Coronary artery (tissue), 2 donors: ENCODE data around the gene FBXL4.

ENCODE experiments used
- DNase-seq: peaks from one replicate; pipeline ENCODE4 v3.0.0-alpha.2; 2017; ENCODE audit warnings: low spot score
- H3K27ac ChIP-seq, 2 donors: fragments of 200-600 bp; sonication (generic); one replicate each; pipeline ENCODE4 v1.5.1; 2016 to 2019
- H3K4me3 ChIP-seq: fragments of 200-600 bp; sonication (generic); 2 replicates; pipeline ENCODE4 v1.5.1; 2016; ENCODE audit warnings: mild to moderate bottlenecking, moderate library complexity
- TF ChIP-seq, protein P1 (sequence below): fragments of 200-600 bp; sonication (generic); IDR thresholded peaks from one replicate; pipeline ENCODE4 v1.5.1; 2019; ENCODE audit warnings: antibody characterized with exemption

Gene FBXL4

DNA sequence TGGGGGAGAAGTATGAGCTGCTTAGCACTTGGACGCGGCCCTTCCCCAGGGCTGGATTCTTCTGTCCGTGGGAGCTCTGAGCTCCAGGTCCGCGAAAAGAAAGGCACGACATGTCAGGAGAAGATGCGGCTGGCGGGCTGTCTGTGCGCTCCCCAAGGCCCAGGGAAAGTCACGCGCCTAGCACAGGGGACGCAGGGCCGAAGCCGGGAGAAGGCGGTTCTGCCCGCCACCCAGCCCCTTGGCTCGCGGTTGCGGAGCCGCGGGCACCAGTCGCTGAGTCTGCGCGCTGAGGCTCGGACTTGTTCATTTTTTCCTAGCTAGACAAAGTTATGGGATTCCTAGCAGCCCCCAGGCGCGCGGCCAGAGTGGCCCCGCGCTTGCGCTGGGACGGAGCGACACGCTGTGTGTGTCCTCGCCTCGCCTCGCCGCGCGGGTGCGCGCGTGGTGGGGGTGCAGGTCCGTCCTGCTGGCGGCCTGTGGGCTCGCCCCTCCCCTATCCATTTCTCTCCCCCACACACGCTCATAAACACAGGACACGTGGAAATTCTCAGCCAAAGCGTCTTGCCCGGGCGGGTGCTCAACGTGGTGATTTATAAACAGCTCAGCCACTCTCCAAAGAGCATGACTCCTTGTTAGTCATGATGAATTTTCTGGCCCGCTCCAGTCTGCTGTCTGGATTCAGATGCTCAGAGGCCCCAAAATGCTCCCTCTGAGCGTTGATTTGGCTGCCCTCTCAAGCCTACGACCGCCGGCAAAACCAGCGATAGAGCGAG is 115.3 kb downstream of the FBXL4 start:
- TF ChIP-seq, protein P1, sequence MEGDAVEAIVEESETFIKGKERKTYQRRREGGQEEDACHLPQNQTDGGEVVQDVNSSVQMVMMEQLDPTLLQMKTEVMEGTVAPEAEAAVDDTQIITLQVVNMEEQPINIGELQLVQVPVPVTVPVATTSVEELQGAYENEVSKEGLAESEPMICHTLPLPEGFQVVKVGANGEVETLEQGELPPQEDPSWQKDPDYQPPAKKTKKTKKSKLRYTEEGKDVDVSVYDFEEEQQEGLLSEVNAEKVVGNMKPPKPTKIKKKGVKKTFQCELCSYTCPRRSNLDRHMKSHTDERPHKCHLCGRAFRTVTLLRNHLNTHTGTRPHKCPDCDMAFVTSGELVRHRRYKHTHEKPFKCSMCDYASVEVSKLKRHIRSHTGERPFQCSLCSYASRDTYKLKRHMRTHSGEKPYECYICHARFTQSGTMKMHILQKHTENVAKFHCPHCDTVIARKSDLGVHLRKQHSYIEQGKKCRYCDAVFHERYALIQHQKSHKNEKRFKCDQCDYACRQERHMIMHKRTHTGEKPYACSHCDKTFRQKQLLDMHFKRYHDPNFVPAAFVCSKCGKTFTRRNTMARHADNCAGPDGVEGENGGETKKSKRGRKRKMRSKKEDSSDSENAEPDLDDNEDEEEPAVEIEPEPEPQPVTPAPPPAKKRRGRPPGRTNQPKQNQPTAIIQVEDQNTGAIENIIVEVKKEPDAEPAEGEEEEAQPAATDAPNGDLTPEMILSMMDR: no peak
- Histone ChIP-seq H3K4me3 (peak overlapping the region; percentile 76), H3K27ac (no peak overlapping the region)
- no peak for DNase-seq

DNA sequence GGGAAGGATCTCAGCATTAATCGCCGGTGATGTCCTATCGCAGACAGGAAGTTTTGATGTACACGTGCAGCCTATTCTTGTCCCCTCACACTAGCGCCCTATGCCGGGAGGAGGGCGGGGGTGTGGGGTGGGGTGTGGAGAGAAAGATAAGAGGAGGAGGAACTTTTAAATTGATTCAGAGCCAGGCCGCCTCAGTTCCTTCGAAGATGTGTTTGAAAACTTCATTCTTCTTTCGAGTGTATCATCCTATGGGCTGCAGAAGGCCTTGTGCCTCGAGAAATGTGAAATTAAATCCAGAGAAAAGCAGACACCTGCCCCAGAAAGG is 115.8 kb downstream of the FBXL4 start:
- TF ChIP-seq, protein P1: no peak

DNA sequence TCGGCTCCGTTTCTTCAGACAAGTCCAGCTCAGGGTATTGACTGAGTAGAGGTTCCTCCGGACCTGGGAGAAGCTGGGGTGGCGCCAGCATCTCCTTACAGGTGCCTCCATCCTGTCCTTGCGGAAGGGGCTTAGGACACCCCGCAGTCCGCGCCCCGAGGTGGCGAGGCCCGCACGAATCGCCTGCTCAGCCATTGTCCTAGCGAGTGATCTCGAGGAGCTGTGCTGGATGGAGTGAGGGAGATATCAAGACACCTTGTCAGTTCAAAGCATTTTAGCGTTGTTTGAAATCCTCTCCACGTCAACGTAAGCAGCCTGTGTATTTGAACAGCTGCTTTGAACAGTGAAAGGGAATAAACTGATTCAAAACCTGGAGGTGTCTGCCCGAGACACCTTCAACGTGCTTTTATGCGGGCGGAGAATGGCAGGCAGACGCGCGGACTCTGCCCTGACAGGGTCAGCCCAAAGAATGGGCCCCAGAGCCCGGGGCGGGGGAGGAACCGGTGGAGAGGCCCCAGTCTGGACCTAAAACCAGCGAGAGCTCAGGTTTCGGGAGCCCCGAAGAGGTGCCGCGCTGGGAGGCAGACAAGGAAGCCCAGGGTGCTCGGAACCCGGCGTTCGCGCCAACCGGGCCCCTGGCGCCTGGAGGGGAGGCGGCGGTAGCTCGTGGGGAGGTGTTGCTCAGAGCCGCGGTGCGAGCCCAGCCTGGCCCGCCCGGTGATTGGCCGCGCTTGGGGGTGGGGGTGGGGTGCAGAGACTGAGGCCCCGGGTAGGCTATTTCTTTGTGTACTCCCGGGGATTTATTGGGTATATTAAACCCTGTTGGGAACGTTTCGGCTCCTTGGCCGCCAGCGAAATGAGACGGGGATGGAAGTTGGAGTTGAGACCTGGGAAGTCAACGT is 116.4 kb downstream of the FBXL4 start:
- peak overlapping the region; percentile 76 for H3K4me3 ChIP-seq
- TF ChIP-seq, protein P1: no peak
- no peak overlapping the region for H3K27ac ChIP-seq
- DNase-seq: no peak

More for the DNA sequence above, 115.8 kb downstream of the FBXL4 start:
- no peak for DNase-seq
- peak overlapping the region; percentile 76 for H3K4me3 ChIP-seq
- H3K27ac ChIP-seq: no peak overlapping the region

DNA sequence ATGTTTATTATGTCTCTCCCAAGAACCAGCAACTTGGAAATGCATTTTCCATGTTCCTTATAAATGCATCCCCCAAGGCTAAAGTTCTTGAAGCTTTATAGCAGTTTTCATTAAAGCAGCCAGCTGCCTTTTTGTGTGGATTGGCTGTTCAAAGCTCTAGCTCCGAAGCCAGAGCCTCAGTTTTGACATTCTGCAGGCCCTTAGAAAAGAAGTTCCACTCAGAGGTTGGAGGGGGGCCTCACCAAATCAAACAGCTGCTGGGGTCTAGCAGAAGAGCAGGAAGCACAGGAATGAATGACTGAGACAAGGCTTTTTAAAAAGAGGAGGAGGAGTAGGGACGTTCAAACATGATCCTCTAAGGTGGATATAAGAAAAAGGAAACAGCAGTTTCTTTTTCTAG is 117.6 kb downstream of the FBXL4 start:
- no peak overlapping the region for H3K27ac ChIP-seq
- H3K4me3 ChIP-seq: no peak overlapping the region
- TF ChIP-seq, protein P1: no peak
- DNase-seq: no peak

DNA sequence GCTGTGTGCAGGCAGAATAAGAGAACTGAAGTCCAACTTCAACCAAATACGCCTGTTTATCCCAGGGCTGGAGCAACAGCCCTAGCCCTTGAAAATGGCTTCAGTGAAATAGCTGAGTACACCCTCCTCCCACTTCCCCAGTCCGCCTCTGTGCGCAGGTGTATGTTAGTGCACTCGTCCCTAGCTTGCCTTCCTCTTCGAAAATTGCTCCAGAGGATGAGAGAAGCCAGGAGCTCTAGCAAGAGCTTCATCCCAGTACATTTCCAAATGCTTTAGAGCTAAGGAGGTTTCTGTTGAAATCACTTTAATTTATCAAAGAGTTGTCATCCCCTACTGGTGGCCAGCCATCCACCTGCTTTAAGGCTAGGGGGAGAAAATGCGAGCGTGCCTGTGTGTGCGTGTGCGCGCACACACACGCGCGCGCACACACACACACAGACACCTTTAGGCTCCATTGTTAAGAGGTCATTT is 118.8 kb downstream of the FBXL4 start:
- H3K4me3 ChIP-seq: no peak overlapping the region
- no peak for DNase-seq
- TF ChIP-seq, protein P1: no peak
- no peak overlapping the region for H3K27ac ChIP-seq

DNA sequence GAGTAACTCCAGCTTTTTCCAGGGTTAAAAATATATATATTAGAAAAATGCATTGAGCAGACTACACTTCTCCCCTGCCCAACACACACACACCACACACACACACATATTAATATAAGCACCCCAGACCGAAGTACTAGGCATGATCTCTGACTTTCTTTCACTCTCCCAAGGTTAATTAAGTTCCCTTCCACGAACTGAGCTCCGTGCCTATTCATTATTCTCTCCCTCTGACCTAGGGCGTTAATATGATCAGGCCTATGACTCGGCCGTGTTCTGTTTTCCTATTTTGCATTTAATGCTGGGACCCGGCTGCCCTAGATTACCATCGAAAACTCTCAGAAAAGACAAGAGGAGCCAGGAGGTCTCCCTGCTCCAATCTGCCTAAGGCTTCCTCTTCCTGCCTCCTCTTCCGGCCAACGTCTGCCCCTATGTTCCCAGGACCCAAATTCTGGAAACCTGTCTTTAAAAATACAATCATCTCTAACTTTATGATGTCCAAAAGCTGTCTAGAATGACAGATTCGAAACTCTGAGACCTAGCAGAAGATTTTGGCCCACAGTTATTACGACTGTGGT is 119.4 kb downstream of the FBXL4 start:
- H3K4me3 ChIP-seq: no peak overlapping the region
- TF ChIP-seq, protein P1: no peak

More for the DNA sequence above, 119.4 kb downstream of the FBXL4 start:
- H3K27ac ChIP-seq: no peak overlapping the region
- DNase-seq: no peak
